GM13977 (cell line): ENCODE measurements around the gene PNMA6F.

Experiments used
- DNase-seq: peaks from one replicate; pipeline ENCODE4 v3.0.0; 2012; ENCODE audit warnings: low spot score
- in situ Hi-C: fragments of 300-500 bp; cut with MboI; formaldehyde crosslinking; loops from one replicate; pipeline ENCODE4 v1.12.0; 2022; ENCODE audit warnings: low sequenced_read_pairs, low pct_unique_long_range_greater_than_20kb, mixed read lengths, inconsistent platforms; ENCODE audit not compliant: unreplicated experiment
- TF ChIP-seq, protein P1 (sequence below): IDR thresholded peaks from 2 replicates; pipeline ENCODE4 v1.5.1; 2012; ENCODE audit warnings: mild to moderate bottlenecking, control low read depth; ENCODE audit not compliant: insufficient read depth; ENCODE audit errors: extremely low read depth, missing control alignments

The PNMA6F gene

DNA sequence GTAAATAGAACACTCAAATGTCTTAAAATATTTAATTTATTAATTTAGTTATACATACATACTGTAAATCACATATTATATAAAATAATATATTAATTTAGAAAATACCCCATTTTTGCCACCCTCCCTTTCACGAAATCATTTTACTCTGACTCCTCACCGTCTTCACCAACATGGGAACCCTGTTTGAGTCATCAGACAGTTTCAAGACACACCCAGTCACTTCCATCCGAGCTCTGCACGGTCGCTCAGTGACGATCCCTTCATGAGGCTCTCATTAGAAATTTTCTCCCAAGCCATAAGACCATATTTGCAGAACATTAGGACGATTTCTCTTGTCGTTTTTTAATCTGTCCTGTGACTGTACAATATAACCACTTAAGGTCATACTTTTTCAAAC is 26.9 kb upstream of the PNMA6F start:
- TF ChIP-seq, protein P1, sequence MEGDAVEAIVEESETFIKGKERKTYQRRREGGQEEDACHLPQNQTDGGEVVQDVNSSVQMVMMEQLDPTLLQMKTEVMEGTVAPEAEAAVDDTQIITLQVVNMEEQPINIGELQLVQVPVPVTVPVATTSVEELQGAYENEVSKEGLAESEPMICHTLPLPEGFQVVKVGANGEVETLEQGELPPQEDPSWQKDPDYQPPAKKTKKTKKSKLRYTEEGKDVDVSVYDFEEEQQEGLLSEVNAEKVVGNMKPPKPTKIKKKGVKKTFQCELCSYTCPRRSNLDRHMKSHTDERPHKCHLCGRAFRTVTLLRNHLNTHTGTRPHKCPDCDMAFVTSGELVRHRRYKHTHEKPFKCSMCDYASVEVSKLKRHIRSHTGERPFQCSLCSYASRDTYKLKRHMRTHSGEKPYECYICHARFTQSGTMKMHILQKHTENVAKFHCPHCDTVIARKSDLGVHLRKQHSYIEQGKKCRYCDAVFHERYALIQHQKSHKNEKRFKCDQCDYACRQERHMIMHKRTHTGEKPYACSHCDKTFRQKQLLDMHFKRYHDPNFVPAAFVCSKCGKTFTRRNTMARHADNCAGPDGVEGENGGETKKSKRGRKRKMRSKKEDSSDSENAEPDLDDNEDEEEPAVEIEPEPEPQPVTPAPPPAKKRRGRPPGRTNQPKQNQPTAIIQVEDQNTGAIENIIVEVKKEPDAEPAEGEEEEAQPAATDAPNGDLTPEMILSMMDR: no peak
- no peak for DNase-seq
- in situ Hi-C loops: no loop called here

DNA sequence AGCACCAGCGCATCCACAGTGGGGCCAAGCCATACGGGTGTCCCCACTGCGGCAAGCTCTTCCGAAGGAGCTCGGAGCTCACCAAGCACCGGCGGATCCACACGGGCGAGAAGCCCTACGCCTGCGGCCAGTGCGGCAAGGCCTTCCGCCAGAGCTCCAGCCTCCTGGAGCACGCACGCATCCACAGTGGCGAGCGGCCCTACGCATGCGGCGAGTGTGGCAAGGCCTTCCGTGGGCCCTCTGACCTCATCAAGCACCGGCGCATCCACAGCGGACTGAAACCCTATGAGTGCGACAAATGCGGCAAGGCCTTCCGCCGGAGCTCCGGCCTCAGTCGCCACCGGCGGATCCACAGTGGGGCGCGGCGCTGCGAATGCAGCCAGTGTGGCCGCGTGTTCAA is 26.0 kb upstream of the PNMA6F start:
- TF ChIP-seq, protein P1: no peak
- DNase-seq: no peak
- in situ Hi-C loops: no loop called here

DNA sequence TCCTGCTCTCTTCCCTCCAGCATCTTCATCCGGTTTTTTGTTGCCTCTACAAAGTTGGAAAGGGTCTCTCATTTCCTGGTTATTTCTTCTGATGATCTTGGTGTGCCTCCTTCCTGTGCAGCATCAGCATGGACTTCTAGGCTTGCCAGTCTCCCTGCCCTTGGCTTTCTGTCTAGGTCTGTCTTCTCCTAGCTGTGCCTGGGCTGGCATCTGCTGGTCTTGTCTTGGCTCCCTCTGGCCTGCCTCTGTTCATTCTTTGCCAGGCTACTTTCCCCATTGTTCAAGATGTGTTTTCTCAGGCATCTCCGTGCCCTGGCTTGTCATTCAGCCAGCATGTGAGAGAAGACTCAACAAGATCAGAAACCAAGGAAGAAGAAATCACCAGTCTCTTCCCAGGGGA is 22.1 kb upstream of the PNMA6F start:
- DNase-seq: no peak
- in situ Hi-C loops: no loop called here
- TF ChIP-seq, protein P1: no peak

DNA sequence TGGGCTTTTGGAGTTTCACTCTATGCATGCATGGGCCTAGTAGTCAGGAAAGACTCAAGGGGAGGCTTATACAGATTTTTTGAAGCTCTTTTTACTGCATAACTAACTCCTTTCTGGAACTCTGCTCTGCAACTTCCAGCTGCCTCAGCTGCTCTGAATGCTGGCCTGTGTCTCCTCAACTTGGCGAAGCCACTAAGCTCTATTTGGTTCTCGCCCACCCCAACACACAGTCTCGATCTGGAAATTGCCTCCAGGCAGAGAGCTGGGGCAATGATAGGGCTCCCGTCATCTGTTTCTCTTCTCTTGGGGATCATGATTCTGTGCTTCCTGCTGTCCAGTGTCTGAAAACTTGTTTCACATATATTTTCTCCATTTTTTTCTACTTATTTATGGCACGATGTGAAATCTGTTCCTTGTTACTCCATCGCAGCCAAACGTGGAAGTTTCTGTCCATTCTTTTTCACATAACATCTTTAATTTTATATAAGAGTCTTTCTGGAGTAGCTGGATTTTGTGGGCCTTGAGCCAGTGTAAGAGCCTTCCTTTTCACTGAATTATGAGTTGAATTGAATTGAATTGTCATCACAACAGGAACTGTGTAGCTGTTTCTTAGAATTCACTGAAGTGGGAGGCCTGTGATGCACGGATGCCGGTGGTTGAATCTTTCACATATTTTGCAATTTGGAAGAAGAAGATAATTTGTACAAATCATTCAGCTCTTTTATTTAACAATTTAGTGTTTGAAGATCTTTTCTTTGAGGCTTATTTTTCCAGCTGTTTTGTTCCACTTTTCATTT is 21.4 kb upstream of the PNMA6F start:
- no peak for DNase-seq
- TF ChIP-seq, protein P1: no peak
- in situ Hi-C loops: no loop called here

DNA sequence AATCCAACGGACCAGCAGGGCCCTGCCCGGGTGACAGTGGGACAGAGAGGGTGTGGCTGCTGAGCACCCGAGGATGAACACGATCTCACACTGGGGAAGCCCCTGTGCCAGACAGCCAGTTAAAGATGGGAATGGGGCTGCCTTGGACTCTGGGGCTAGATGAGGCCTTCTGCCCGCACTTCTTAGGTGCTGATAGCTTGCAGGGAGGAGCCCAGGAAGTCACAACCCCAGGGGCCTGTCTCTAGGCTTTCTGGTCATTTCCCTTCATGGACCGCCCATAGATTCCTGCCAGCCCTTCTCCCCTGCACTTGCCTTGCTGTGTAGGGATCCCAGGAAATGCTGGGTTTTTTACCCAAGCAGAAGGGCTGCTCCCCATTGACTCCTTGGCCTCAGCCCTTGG is 18.5 kb upstream of the PNMA6F start:
- in situ Hi-C loops: no loop called here
- no peak for DNase-seq
- TF ChIP-seq, protein P1: no peak

DNA sequence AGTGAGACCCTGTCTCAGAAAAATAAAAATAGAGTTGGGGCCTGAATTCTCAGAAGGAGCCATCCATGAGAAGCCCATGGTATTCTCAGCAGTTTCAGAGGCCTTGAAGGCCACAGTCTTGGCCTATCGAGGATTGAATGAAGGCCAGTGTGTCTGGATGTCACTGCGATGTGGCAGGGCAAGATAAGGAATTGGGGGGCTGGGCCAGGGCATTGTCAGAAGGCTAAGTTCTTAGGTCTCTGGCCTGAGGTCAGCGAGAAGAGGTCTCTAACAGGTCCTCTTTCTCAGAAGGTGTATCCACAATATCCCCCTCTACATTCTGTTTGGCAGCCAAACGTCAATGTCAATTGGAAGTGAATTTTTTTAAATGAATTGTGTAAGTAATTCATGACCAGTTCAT is 18.1 kb upstream of the PNMA6F start:
- DNase-seq: no peak
- in situ Hi-C loops: no loop called here
- TF ChIP-seq, protein P1: no peak
